Thoracic aorta (tissue), 2 donors: Measurements from ENCODE around the gene FBXL19. TPM values are rescaled to one million over a fixed set of nuclear protein-coding genes. Genes with fewer than 3 reads are reported as not detected.

Source experiments
- ATAC-seq: fragments of 150-250 bp; one replicate; pipeline ENCODE4 v1.8.0; 2017; ENCODE audit warnings: low read depth; ENCODE audit not compliant: insufficient number of reproducible peaks, low FRiP score
- DNase-seq: peaks from one replicate; pipeline ENCODE4 v3.0.0-alpha.2; 2020; ENCODE audit warnings: low spot score
- H3K27ac ChIP-seq, 2 donors: fragments of 200-600 bp; sonication (generic); 1 replicate in 1 of 2; 2 replicates in 1 of 2; pipeline ENCODE4 v1.5.1; 2016; ENCODE audit warnings: mild to moderate bottlenecking in 2 of 2, moderate library complexity in 2 of 2
- H3K27me3 ChIP-seq: fragments of 200-600 bp; sonication (generic); replicated peaks from 2 replicates; pipeline ENCODE4 v1.6.0; 2016; ENCODE audit warnings: mild to moderate bottlenecking; ENCODE audit not compliant: insufficient read depth
- H3K36me3 ChIP-seq: fragments of 200-600 bp; sonication (generic); one replicate; pipeline ENCODE4 v1.5.1; 2016
- H3K4me1 ChIP-seq, 2 donors: fragments of 200-600 bp; sonication (generic); 1 replicate in 1 of 2; 2 replicates in 1 of 2; pipeline versions ENCODE4 v1.5.1 to v1.6.0; 2016; ENCODE audit warnings: low read depth in 2 of 2, mild to moderate bottlenecking in 1 of 2; ENCODE audit not compliant: control insufficient read depth in 1 of 2
- H3K4me3 ChIP-seq: fragments of 200-600 bp; sonication (generic); 2 replicates; pipeline ENCODE4 v1.5.1; 2016; ENCODE audit warnings: mild to moderate bottlenecking
- H3K9me3 ChIP-seq: fragments of 200-600 bp; sonication (generic); 2 replicates; pipeline ENCODE4 v1.5.1; 2016
- CTCF ChIP-seq: fragments of 200-600 bp; sonication (generic); IDR thresholded peaks from one replicate; pipeline ENCODE4 v1.5.1; 2019; ENCODE audit warnings: antibody characterized with exemption
- total RNA-seq, 2 donors: library from RNA; depleted of rRNA; stranded (reverse); fragments of >200 nt; gene quantifications; one replicate each; pipeline versions ENCODE4 v1.1.0 to v1.2.3, GENCODE V29; 2016

FBXL19 gene
- total RNA-seq, 2 donors from 2014 or later: 14.5 to 18.7 TPM

GRCh38 chr16:30941600-30942425, 18.4 kb downstream of the FBXL19 start:
- H3K27ac ChIP-seq: no peak overlapping the region

DNA sequence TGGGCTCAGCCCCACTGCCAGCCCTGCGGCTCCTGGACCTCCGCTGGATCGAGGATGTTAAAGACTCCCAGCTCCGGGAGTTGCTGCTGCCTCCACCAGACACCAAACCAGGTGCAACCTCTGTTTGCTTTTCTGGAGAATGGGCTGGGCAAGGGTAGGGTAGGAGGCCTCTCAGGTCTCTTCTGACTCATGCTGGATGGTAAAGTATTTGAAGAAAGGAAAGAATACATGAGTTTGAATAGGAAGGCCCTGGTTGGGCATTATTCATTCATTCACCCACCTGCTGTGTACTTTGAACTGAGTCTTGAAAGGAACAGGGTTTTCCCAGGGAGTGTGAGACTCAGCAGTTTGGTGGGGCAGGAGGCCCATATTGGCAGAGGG, 19.0 kb downstream of the FBXL19 start:
- no peak for ATAC-seq
- H3K4me1 ChIP-seq: peaks cover 9 to 22% of the 10 kb centered on the region in 2 donors
- no peaks in the 10 kb centered on the region for H3K9me3 ChIP-seq
- no peak for TF ChIP-seq CTCF
- no peak for DNase-seq
- no peaks in the 10 kb centered on the region for H3K27me3 ChIP-seq
- peaks cover 15% of the 10 kb centered on the region for H3K36me3 ChIP-seq
- H3K27ac ChIP-seq: no peak overlapping the region
- H3K4me3 ChIP-seq: no peak overlapping the region

More at GRCh38 chr16:30941600-30942425, 18.4 kb downstream of the FBXL19 start:
- H3K4me3 ChIP-seq: no peak overlapping the region
- peak; percentile 85 for TF ChIP-seq CTCF
- peaks cover 15% of the 10 kb centered on the region for H3K36me3 ChIP-seq
- ATAC-seq: peak; percentile 31
- H3K9me3 ChIP-seq: no peaks in the 10 kb centered on the region
- DNase-seq: no peak
- peaks cover 9 to 25% of the 10 kb centered on the region in 2 donors for H3K4me1 ChIP-seq
- H3K27me3 ChIP-seq: no peaks in the 10 kb centered on the region

GRCh38 chr16:30944352-30944751, 21.0 kb downstream of the FBXL19 start:
- Histone ChIP-seq H3K27me3 (no peaks in the 10 kb centered on the region), H3K27ac (no peak overlapping the region), H3K4me3 (no peak overlapping the region), H3K9me3 (no peaks in the 10 kb centered on the region), H3K4me1 (peaks cover 6 to 12% of the 10 kb centered on the region in 2 donors), H3K36me3 (peaks cover 15% of the 10 kb centered on the region)
- no peak for TF ChIP-seq CTCF
- ATAC-seq: no peak
- DNase-seq: no peak

DNA sequence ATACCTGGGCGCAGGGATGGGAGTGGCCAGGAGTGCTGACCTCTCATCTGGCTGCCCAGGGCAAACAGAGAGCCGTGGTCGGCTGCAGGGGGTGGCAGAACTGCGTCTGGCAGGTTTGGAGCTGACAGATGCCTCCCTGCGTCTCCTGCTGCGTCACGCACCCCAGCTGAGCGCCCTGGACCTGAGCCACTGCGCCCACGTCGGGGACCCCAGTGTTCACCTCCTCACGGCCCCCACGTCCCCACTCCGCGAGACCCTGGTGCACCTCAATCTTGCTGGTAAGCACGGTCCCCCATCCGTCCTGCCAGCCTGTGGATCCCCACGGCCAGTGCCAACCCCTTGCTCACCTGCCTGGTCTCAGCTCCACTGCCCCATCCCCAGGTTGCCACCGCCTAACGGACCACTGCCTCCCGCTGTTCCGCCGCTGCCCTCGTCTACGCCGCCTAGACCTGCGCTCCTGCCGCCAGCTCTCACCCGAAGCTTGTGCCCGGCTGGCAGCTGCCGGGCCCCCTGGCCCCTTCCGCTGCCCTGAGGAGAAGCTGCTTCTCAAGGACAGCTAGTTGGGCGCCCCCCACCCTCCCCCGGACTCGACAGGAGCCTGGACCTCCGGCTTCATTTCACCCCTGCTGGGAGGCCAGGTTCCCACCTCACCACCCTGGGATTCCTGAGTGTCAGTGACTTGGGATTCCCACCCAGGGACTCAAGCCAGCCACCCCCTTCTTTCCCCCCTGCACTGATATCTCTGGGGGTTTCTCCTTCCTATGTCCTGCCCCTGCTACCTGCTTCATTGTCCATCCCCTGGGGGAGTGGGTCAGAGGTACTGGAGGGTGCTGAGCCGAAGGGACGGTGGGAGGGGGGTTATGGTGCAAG, 23.5 kb downstream of the FBXL19 start:
- no peaks in the 10 kb centered on the region for H3K27me3 ChIP-seq
- peaks cover 24 to 31% of the 10 kb centered on the region in 2 donors for H3K4me1 ChIP-seq
- DNase-seq (no peak), ATAC-seq (no peak)
- H3K27ac ChIP-seq: no peak overlapping the region
- H3K4me3 ChIP-seq: no peak overlapping the region
- TF ChIP-seq CTCF: no peak
- H3K9me3 ChIP-seq: no peaks in the 10 kb centered on the region
- peaks cover 15% of the 10 kb centered on the region for H3K36me3 ChIP-seq

GRCh38 chr16:30947541-30947858, 24.1 kb downstream of the FBXL19 start:
- H3K9me3 ChIP-seq: no peaks in the 10 kb centered on the region
- H3K27me3 ChIP-seq: no peaks in the 10 kb centered on the region
- no peak for DNase-seq
- peaks cover 13% of the 10 kb centered on the region for H3K36me3 ChIP-seq
- ATAC-seq: no peak
- H3K4me3 ChIP-seq: peak overlapping the region; percentile 100
- no peak for TF ChIP-seq CTCF
- H3K27ac ChIP-seq: peak overlapping the region; percentile 50 to 97
- peaks cover 25 to 32% of the 10 kb centered on the region in 2 donors for H3K4me1 ChIP-seq
